GM21390 (cell line): ENCODE measurements around the gene OR10A4.
A peak's percentile ranks its signal among the peaks of the same experiment; 100 is the strongest.
"Not testable (repeated sequence)": the region's sequence is repeated elsewhere in the genome, so short reads cannot be mapped to it uniquely, and the experiment has no call there.

Experiments used
- ATAC-seq: cut with Tn5 transposase; IDR thresholded peaks from one replicate; pipeline ENCODE4 v1.9.1; 2021; ENCODE audit not compliant: unreplicated experiment

Gene OR10A4

DNA sequence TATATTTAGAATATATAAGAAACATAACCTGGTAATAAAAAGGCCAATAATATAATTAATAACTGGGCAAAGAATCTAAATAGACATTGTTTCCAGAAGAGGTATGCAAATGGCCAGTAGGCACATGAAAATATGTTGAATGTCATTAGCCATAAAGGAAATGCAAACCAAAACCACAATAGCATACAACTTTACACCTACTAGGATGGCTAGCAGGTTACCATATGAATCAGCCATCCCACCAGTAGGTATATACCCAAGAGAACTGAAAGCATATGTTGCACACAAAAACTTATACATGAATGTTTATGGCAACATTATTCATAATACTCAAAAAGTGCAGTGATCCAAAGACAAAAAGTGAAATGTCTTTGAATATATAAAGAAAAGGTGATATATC, 18.6 kb downstream of the OR10A4 start:
- ATAC-seq, result peak; percentile 90

DNA sequence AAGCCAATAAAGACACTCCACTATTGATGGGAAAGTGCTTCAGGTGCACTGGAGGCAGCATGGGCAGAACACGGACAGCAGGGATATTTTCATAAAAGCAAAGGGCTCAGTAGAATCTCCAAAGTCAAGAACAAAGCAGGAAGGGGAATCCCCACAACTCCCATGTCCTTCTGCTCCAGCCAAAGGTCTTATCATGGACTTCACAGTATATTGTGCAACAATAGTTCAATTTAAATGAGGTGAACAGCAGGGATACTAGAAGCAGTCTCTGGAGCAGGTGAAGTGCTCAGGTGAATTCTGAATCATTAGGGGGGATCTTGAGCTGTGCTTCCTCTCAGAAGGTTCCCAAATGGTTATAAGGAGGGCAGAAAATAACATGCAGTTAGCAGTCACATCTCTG, 22.5 kb downstream of the OR10A4 start:
- ATAC-seq, result no peak

DNA sequence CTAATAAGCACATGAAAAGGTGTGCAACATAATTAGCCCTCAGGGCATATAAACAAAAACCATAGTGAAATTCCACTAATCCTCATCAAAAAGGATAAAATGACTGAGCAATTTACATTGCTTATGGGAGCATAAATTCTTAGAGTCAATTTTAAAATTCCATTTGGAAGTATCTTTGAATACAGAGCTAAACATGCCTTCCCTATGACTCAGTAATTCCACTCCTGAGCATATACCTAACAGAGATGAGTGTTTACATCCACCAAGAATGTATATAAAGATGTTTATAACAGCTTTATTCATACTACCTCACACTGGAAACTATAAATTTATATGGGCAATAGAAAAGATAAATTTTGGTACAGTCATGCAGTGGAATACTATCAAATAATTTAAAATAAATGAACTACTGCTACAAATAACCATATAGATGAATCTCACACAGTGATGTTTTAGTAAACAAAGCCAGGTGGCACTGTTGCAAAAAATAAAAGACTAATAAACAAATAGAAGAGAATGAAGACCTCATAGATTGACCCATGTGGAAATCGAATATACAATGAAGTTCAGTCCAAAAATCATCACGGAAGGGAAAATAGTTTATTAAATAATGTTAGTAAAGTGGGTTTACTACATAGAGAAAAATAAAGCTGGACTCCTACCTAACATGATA, 24.0 kb downstream of the OR10A4 start:
- no peak for ATAC-seq

DNA sequence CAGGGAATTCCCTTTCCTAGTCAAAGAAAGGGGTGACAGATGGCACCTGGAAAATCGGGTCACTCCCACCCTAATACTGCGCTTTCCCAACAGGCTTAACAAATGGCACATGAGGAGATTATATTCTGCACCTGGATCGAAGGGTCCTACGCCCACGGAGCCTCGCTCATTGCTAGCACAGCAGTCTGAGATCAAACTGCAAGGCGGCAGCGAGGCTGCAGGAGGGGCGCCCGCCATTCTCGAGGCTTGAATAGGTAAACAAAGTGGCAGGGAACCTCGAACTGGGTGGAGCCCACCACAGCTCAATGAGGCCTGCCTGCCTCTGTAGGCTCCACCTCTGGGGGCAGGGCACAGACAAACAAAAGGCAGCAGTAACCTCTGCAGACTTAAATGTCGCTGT, 28.4 kb downstream of the OR10A4 start:
- not testable (repeated sequence) for ATAC-seq

DNA sequence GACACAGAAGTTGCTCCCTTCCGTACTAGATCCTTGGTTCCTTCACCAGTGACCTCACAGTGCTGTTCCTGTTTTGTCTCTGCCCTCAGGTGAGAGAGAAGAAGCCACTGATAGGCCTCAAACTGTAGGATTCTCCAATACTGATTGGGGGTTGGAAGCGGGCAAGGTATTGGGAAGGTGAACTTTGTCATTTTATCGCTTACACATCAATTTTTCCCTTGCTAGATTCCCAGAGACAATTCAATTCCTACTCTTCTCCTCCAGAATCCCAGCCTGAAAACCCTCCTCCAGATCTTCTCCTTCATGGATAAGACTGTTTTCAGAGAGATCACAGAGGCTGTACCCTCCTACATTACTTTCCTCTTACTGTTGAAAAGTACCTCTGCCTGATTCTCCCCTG, 35.0 kb downstream of the OR10A4 start:
- ATAC-seq, result no peak

DNA sequence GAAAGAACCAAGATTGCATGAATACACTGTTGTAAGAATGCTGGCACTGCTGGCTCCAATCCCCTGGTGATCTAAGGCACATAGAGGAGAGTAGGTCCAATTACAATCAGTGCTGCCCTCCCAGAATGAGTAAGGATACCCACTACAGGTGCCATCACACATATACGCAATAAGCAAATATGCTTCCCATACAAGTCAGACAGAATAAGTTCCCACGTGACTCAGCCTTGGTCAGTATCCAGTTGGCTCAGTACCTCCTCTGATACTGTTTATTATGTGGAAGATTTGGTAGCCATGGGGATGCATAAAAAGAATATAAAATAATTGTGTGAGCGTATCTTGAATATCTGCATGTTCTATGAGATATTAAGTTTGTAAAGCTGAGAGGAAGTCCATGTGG, 35.5 kb downstream of the OR10A4 start:
- no peak for ATAC-seq

DNA sequence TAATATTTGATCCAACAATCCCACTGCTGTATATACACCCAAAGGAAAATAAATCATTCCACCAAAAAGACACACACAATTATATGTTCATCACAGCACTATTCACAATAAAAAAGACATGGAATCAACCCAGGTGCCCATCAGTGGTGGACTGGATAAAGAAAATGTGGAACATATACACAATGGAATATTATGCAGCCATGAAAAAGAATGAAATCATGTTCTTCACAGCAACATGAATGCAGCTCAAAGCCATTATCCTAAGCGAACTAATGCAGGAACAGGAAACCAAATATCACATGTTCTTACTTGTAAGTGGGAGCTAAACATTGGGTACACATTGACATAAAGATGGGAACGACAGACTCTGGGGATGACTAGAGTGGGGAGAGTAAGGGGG, 43.3 kb downstream of the OR10A4 start:
- ATAC-seq, result no peak

DNA sequence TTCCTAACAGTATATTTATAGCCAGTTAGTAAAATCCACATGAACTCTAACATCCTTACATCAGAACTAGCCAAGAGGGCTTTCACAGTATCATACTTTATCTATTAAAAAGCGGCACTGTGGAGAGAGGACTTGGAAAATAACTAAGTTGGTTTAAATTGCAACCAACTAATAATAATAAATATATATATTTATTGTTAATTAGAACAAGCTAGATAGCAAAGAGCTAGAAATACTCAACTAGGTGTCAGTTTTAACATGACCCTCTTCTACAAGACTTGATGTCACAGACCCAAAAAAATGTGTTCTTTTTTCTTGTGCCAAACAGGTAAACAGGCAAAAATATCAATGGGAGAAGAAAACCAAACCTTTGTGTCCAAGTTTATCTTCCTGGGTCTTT, 44.3 kb downstream of the OR10A4 start, which contains the start of gene OR2D3:
TSS of gene OR2D3 (plus strand) at position 301 of the 400 bp plus-strand sequence. CDS start at position 301, 0 bp downstream.
- ATAC-seq, result no peak

DNA sequence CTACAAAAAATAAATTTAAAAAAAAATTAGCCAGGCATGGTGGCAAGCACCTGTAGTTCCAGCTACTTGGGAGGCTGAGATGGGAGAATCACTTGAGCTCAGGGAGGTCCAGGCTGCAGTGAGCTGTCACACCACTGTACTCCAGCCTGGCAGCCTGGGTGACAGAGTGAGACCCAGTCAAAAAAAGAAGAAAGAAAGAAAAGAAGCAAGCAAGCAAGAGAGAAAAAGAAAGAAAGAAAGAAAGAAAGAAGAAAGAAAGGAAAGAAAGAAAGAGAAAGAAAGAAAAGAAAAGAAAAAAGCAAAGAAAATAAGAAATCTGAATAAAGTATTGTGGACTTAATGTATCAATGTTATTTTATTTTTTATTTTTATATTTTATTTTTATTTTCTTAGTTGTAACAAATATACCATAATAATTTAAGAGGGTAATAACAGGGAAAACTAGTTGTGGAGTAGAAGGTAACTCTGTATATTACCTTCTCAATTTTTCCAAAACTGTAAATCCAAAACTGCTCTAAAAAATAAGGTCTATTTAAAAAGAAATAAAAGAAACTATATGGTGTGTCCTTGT, 48.7 kb downstream of the OR10A4 start:
- no peak for ATAC-seq

DNA sequence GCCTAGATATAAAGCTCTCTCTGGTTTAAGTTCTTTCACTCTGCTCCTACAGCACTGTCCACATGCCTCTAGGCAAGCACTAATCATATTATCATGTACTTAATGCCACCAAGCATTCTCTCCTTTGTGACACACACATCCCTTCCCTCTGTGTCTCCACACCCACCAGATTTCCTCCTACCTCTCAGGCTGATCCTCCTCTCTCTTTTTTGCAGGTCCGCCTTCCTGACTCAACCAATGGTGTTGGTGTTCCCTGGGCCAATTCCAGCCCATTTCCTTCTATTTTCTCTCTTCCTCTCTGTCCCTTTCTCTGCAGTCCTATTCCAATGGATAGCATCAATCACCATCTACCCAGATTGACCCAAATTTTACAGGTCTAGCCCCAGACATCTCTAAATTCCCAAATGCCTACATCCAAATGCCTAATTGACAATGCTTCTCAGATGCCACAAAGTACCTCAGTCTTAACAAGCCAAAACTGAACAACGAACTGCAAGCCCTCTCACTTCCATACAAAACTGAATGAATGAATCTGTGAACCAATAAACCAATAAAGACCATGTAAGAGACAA, 49.3 kb downstream of the OR10A4 start:
- ATAC-seq, result peak; percentile 19

DNA sequence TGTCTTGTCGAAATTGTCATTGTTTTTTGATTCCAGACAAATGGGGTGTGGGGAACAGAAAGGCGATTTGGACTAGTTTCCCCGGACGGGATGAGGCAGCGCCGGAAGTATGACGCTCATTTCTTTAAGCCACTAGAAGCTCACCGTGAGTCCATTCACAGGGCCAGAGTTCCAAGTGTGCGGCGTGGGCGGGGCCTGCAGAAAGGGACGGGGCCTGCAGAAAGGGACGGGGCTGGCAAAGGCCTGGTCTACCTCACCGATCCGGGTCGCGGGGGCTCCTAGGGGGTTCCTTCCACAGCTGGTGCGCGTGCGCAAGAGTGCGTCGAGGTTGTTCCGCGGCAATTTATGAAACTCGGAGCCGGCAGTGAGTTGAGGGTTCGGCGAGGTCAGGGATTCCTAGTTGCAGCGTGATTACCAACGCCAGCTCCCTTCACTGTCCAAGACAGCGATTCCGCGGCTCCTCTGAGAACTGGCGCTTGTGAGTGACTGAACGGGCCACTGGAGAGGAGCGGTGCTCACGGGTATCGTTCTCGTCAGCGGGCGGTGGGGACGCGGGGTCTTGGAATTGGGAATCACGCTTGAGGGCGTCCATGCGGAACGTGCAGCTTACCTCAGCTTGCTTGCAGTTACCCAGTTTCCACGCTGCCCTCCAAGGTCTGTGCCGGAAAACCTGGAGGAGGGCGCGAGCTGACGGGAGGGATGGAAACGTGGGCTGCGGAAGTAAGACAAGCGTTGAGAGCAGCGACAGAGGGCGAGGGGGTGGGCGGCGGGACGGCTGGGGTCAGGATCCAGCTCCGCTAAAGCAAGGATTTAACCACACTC, 50.0 kb downstream of the OR10A4 start, which contains the start of gene ZNF215:
TSS of gene ZNF215 (plus strand) at position 219 of the 822 bp plus-strand sequence. CDS start 5,847 bp downstream, outside the sequence.
- ATAC-seq, result peak; percentile 63

DNA sequence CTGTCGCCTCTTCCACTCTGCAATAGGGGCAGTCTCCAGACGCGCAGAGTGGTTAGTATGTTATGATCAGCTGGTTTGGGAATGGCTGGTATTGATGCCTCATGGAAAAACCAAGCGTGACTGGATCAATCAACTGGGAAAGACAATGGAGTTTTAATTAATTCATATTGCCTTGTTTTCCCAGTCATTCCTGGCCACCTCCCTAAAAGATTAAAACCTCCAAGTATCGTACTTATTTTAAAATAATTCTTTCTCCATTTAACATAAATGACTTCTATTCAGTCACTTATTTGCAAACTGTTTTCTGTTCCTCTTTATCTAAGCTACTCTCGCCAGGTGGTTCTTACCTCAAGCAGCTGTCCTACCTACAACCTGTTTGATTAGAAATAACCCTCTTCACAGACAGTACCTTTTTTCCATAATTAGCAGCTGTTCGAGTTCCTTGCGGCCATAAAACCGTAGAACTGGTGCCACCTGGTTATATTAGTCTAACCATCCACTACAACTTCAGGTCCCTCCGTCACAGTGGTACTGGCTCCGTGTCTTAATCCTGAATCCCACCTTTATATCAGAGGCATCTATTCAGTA, 50.7 kb downstream of the OR10A4 start:
- peak; percentile 63 for ATAC-seq
